Fibroblast of peridontal ligament (primary cell): ENCODE measurements around the gene SLC5A2.
A peak's percentile ranks its signal among the peaks of the same experiment; 100 is the strongest.
"Not testable (repeated sequence)": the region's sequence is repeated elsewhere in the genome, so short reads cannot be mapped to it uniquely, and the experiment has no call there.

Experiments
- DNase-seq: peaks from one replicate; pipeline ENCODE4 v3.0.0-alpha.2; 2010; ENCODE audit errors: extremely low read depth

Gene SLC5A2

DNA sequence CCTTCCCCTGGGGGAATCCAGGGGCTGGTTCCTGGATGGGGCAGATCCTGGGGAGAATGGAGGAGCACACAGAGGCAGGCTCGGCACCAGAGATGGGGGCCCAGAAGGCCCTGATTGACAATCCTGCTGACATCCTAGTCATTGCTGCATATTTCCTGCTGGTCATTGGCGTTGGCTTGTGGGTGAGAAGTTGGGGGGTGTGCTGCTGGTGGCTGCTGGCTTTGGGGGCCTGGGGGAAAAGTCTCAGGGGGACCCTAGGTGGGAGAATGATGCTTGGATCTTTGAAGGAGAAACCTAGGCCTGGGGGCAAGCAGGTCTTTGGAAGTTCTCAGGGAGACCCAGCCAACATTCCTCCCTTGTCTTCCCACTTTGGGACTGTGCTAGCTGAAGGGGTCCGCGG is at the start of gene SLC5A2:
SLC5A2 (plus strand) TSS at position 43 of the 400 bp plus-strand sequence; CDS start at position 57, 14 bp downstream.
- no peak for DNase-seq

DNA sequence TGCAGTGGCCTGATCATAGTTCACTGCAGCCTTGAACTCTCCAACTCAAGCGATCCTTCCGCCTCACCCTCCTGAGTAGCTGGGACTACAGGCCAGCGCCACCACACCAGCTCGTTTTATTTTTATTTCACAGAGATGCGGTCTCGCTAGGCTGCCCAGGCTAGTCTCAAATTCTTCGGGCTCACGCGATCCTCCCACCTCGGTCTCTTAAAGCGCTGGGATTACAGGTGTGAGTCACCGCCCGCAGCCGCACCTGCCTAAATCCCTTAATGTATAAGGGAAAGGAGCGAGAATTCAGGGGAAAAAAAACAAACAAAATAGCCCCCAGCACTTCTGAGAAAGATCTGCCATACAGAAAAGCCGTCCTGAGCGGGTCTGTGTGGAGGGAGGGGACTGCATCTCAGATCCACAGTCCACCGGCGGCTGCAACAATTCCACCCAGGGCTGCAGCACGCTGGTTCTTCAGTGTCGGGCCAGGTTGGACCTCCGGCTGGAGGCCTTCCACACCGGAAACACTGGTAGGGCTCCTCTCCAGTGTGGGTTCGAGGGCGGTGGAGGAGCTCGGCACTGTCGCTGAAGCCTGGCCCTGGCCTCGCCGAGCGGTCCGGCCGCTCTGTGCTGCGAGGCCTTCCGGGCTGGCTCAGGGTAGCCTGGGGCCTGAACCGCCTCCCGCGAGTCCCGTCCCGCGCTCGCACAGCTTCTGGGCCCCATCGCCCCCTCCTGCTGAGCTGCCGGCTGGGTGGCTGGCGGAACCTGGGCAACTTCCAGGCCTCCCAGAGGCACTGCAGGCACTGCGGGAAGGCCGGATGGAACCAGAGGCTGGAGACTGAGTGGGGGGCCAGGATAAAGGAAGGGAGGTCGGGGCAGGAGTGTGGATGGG is 47.3 kb upstream of the SLC5A2 start:
- no peak for DNase-seq

- DNase-seq: no peak
Observed at GRCh38 chr16:31436221-31437045, 46.5 kb upstream of the SLC5A2 start.

DNA sequence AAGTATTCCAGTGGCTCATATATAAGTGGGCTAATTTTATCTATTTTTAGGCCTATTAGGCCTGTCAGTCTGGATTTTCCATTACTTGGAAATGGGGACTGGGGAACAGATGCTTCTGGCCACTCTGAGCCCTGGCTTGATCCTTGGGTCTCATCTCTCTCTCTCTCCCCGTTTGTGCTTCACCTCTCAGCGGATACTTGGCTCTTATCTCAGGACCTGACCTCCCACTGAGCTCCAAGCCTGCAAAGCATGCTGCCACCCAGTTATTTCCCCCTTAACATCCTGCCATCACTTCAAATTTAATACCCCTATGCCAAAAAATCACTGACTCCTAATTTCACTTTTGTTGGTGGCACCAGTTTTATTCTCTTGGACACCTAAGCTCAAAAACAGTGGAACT is 44.5 kb upstream of the SLC5A2 start:
- no peak for DNase-seq

DNA sequence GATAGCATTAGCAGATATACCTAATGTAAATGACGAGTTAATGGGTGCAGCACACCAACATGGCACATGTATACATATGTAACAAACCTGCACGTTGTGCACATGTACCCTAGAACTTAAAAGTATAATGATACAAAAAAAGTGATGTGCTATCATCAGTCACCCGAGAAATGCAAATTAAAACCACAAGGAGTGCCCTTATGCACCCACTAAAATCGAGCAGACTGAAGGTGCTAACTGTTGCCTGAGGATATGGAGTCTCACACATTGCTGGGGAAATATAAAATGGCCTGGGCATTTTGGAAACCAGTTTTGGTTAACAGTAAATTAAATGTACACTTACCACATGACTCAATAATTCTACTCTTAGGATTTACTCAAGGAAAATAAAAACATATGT is 43.9 kb upstream of the SLC5A2 start:
- not testable (repeated sequence) for DNase-seq

GRCh38 chr16:31439519-31439918 is 43.4 kb upstream of the SLC5A2 start:
- DNase-seq: no peak

- DNase-seq: peak; percentile 25
Observed at GRCh38 chr16:31440516-31441184, 42.3 kb upstream of the SLC5A2 start.

- DNase-seq: no peak
Observed at GRCh38 chr16:31441956-31442355, 41.0 kb upstream of the SLC5A2 start.

GRCh38 chr16:31445931-31446330 is 37.0 kb upstream of the SLC5A2 start:
- DNase-seq: not testable (repeated sequence)

GRCh38 chr16:31451201-31451600 is 31.7 kb upstream of the SLC5A2 start:
- no peak for DNase-seq

- DNase-seq: peak; percentile 58
Observed at GRCh38 chr16:31451681-31452351, 31.1 kb upstream of the SLC5A2 start.

DNA sequence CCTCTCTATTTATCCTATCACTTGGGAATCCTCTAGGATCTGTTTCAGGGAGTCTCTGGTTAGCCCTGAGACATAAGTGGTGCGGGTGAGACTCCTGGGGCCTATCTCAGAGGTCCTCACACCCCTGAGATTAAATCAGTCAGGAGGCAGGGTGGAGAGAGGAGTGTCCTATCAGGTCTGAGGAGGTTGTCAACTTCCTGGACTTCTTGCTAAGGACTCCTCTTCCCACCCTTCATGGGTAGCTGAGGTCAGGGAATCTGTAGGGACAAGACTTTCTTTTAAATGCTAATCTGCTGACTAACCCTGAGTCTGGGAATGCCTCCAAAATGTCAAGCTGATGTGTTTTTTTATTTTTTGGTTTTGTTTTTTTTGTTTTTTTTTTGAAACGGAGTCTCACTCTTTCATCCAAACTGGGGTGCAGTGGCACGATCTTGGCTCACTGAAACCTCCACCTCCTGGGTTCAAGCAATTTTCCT is 30.3 kb upstream of the SLC5A2 start:
- peak; percentile 94 for DNase-seq

DNA sequence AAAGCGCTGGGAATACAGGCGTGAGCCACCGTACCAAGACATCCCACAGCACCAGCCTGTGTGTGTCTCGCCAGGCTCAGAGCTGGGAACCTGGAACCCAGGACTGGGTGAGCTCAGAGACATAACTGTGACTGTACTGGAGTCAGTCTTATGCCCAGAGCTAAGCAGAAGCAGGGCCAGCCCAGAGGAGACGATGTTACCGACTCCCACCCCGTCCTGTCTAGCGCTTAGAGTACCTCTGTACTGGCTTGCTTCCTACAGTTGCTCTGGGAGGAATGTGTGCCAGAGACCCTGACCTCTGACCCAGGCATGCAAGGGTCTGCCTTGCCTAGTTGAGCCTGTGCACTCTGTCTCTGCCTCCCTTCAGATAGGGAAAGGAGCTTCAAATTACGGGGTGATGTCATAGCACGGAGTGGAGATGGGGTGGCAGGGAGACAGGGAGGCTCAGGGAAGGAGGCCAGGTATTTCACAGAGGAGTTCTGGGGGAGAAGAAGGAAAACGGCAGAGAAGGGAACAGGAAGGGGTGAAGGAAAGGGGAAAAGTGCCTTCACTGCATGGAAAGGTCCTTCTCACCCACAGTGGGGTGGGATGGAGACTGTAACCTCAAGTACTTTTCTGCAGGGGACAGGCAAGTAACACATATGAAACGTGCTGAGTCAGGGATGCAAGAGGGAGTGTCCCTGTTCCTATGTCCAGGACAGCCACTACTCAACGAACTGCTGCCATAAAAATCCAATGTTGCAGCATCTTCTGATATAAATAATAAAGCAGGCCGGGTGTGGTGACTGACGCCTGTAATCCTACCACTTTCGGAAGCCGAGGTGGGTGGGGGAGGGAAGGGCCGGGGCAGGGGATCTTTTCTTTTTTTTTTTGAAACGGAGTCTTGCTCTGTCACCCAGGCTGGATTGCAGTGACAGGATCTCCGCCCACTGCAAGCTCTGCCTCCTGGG is 29.4 kb upstream of the SLC5A2 start:
- peak; percentile 27 for DNase-seq

DNA sequence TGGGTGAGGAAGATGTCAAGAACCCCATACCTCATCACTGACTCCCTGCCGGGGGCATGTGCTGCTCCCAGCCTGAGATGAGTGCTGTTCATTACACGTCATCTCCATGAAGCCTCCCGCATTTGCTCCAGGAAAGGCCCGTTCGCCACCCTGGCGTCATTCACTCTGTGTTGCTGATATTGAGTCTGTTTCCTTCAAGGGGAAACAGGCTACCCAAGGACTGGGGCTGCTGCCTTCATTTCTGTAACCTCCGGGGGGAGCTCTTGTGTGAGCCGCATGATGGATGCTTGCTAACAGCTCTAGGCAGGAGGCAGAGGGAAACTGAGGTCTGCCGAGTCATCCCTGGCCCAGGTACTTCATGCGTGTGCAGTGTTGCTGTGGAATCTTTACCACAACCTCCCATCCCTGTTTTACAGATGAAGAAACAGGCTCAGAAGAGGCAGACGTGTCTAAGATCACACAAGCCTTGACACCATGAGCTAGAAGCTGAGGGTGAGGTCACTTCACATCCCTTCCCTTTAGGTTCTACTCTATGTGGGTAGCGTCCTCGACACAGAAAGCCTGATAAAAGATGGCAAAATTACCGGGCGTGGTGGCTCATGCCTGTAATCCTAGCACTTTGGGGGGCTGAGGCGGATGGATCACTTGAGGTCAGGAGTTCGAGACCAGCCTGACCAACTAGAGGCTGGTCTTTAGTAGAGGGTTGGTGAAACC is 27.2 kb upstream of the SLC5A2 start:
- DNase-seq: no peak

DNA sequence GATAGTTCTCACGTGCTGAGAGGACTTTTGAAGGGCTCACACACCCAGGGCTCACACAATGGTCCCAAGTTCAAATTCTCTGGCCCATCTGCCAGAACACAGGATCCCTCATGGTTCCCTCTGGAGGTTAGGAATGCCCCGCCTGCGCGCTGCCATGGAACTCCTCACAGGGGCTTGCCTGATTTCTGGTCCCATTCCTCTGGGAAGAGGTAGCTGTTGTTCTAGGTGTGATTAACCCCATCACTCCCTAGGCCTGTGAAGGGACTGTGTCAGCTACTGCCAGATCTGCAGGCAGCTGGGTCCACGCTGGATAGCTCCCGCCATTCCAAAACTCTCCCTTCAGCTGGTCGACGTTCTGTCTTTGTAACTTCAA is 25.9 kb upstream of the SLC5A2 start:
- no peak for DNase-seq

DNA sequence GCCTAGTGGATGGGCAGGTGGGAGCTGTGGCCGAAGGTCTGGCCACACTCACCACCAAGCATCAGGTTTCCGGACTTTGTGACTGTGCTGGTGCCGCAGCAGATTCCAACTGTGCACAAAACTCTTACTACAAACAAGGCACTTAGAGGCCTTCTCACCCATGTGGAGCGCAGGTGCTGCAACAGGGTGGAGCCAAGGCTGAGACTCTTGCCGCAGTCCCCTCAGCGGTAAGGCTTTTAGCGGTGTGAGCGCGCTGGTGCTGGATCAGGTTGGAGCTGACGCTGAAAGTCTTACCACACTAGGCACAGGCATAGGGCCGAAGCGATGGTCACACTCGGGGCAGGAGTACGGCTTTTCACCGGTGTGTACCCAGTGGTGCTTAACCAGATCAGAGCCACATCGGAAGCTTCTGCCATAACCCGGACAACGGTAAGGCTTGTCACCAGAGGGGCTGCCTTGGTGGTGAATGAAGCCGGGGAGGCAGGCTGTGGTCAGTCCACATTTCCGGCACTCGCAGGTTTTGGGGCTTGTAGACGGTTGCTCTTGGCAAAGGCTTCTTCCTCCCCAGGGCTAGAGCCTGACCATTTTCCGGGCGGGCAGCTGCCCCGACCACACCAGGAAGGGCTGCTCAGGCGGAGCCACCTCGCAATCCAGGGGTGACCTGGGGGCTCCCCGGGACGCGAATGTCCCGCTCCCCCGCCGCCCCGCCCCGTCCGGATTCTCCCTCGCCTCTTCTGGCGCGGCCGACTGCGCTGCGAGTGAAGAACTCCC is 24.7 kb upstream of the SLC5A2 start:
- peak; percentile 29 for DNase-seq

DNA sequence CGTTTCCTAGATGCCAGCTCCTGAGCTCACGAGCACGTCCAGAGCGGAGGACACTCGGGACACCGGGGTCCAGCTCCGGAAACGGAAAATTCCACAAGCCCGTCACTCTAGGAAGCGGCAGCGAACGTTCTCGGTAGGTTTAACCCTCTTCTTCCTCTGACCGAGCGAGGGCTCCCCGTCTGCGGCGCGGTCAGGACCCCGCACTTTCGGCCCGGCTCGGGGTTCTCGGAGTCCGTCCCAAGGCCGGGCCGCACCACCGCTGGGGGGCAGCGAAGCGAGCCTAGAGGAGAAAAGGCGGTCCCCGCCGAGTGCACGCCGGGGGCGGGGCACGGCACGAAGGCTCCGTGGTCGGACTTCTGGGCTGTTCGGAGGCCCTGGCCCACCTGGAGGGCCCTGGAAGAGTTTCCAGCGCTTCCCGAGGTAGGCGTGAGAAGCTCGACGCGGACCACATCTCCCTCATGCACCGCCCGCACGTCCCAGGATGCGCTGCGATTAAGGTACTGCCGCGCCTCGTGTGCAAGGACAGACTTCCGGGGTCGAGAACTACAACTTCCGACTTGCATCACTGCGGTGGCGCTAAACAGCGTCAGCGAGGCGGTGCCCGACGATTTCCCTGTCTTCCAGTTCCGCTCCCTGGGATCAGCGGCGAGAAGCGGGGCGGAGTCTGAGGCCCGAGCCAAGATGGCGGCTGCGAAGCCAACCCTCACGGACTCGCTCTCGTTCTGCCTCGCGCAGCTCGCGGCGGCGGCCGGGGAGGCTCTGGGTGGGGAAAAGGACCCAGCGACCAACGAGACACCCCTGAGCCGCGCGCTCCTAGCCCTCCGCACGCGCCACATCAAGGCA is 23.9 kb upstream of the SLC5A2 start, which contains the start of gene ARMC5:
ARMC5 (plus strand) TSS at position 658 of the 843 bp plus-strand sequence; CDS start at position 682, 24 bp downstream.
- DNase-seq: peak; percentile 98
